PC-9 (cell line): Measurements from ENCODE around the gene GABRB1. TPM values are rescaled to one million over a fixed set of nuclear protein-coding genes. Genes with fewer than 3 reads are reported as not detected.
A peak's percentile ranks its signal among the peaks of the same experiment; 100 is the strongest.

Experiments
- BruUV-seq: library from RNA; stranded (reverse); fragments of 400-500 nt; replicated peaks from 2 replicates; lab custom pipeline; 2021; lab: Mats Ljungman, UMichigan
- CTCF ChIA-PET: fragments of 300-600 bp; sonication (Branson Sonifier 250); formaldehyde crosslinking; loops from one replicate; lab custom pipeline; 2022; ENCODE audit warnings: antibody characterized with exemption; lab: Charles Lee
- POLR2A ChIA-PET: fragments of 300-600 bp; sonication (Branson Sonifier 250); formaldehyde crosslinking; loops from one replicate; lab custom pipeline; 2022; ENCODE audit warnings: antibody characterized with exemption; ENCODE audit not compliant: unreplicated experiment; lab: Charles Lee
- DNase-seq, 2 experiments: peaks; one replicate each; pipeline versions ENCODE4 v3.0.0 to v3.0.0-alpha.2; 2015 to 2022; ENCODE audit warnings: mixed read lengths in 1 of 2
- H2AFZ ChIP-seq: fragments of 200-600 bp; sonication (generic); 2 replicates; pipeline ENCODE4 v1.8.1; 2017; ENCODE audit warnings: antibody characterized with exemption
- H3F3A ChIP-seq: fragments of 200-600 bp; sonication (generic); 2 replicates; pipeline ENCODE4 v1.8.1; 2017; ENCODE audit warnings: antibody characterized with exemption, mild to moderate bottlenecking, low read depth; ENCODE audit not compliant: insufficient read depth
- H3K27ac ChIP-seq: fragments of 200-600 bp; sonication (generic); 2 replicates; pipeline ENCODE4 v1.6.1; 2016; ENCODE audit warnings: mixed run types
- H3K27me3 ChIP-seq: fragments of 200-600 bp; sonication (generic); 2 replicates; pipeline ENCODE4 v1.6.1; 2016; ENCODE audit warnings: low read depth, mixed run types; ENCODE audit not compliant: insufficient read depth
- H3K36me3 ChIP-seq: fragments of 200-600 bp; sonication (generic); 2 replicates; pipeline ENCODE4 v1.6.1; 2016; ENCODE audit warnings: low read depth, mixed run types
- H3K4me1 ChIP-seq: fragments of 200-600 bp; sonication (generic); replicated peaks from 2 replicates; pipeline ENCODE4 v1.6.1; 2016; ENCODE audit warnings: mixed run types; ENCODE audit not compliant: insufficient read depth
- H3K4me2 ChIP-seq: fragments of 200-600 bp; sonication (generic); 2 replicates; pipeline ENCODE4 v1.6.1; 2017; ENCODE audit warnings: mixed run types
- H3K4me3 ChIP-seq: fragments of 200-600 bp; sonication (generic); 2 replicates; pipeline ENCODE4 v1.6.1; 2016; ENCODE audit warnings: mixed run types
- H3K79me2 ChIP-seq: fragments of 200-600 bp; sonication (generic); 2 replicates; pipeline ENCODE4 v1.6.1; 2017; ENCODE audit warnings: low read depth, mixed run types
- H3K9me2 ChIP-seq: fragments of 200-600 bp; sonication (generic); 2 replicates; pipeline ENCODE4 v1.8.1; 2017; ENCODE audit warnings: mild to moderate bottlenecking; ENCODE audit not compliant: insufficient read depth
- H3K9me3 ChIP-seq: fragments of 200-600 bp; sonication (generic); 2 replicates; pipeline ENCODE4 v1.8.1; 2016; ENCODE audit warnings: low read depth; ENCODE audit not compliant: insufficient read depth
- H4K20me1 ChIP-seq: fragments of 200-600 bp; sonication (generic); 2 replicates; pipeline ENCODE4 v1.8.1; 2017; ENCODE audit not compliant: insufficient read depth
- EZH2 ChIP-seq: fragments of 200-600 bp; sonication (generic); IDR thresholded peaks from 2 replicates; pipeline ENCODE4 v1.8.0; 2017; ENCODE audit warnings: antibody characterized with exemption, low read depth
- intact Hi-C: fragments of 100-400 bp; cut with micrococcal nuclease; formaldehyde crosslinking; loops from one replicate; pipeline ENCODE4 v1.10.0; 2022; ENCODE audit not compliant: unreplicated experiment
- total RNA-seq: library from RNA; stranded (reverse); gene quantifications from 2 replicates; pipeline ENCODE4 v1.2.3, GENCODE V29; 2021
- TF ChIP-seq, protein P1 (sequence below): fragments of 200-600 bp; sonication (generic); conservative IDR thresholded peaks from 2 replicates; pipeline ENCODE4 v1.6.1; 2017; ENCODE audit warnings: mixed run types, antibody characterized with exemption, mild to moderate bottlenecking, moderate library complexity

Gene GABRB1
- total RNA-seq, 1 experiment from 2014 or later, result not detected

- no peaks in the 10 kb centered on the region for H3K4me1 ChIP-seq
- no peak overlapping the region for H3K27ac ChIP-seq
- H3K79me2 ChIP-seq, result no peaks in the 10 kb centered on the region
- H3F3A ChIP-seq, result no peaks in the 10 kb centered on the region
- 0 out of 2 replicates have a peak overlapping the region, but pooled peaks have one; percentile 25 for H2AFZ ChIP-seq
- no peaks in the 10 kb centered on the region; the same call in 1 of the 2 replicates for H3K9me2 ChIP-seq
- H3K4me2 ChIP-seq, result 0 out of 2 replicates have a peak overlapping the region, but pooled peaks have one; percentile 7
- intact Hi-C loops, result loop anchor here (2.0 kb wide), 1 partner anchor 278 kb away; no protein-coding TSS in a partner anchor
- H4K20me1 ChIP-seq, result no peaks in the 10 kb centered on the region
- no TSS peak for BruUV-seq
- CTCF ChIA-PET, result no interaction called here
- H3K36me3 ChIP-seq, result no peaks in the 10 kb centered on the region
- TF ChIP-seq, protein P1, sequence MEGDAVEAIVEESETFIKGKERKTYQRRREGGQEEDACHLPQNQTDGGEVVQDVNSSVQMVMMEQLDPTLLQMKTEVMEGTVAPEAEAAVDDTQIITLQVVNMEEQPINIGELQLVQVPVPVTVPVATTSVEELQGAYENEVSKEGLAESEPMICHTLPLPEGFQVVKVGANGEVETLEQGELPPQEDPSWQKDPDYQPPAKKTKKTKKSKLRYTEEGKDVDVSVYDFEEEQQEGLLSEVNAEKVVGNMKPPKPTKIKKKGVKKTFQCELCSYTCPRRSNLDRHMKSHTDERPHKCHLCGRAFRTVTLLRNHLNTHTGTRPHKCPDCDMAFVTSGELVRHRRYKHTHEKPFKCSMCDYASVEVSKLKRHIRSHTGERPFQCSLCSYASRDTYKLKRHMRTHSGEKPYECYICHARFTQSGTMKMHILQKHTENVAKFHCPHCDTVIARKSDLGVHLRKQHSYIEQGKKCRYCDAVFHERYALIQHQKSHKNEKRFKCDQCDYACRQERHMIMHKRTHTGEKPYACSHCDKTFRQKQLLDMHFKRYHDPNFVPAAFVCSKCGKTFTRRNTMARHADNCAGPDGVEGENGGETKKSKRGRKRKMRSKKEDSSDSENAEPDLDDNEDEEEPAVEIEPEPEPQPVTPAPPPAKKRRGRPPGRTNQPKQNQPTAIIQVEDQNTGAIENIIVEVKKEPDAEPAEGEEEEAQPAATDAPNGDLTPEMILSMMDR, result peak; percentile 83
- no peak for TF ChIP-seq EZH2
- POLR2A ChIA-PET, result no interaction called here
- no peaks in the 10 kb centered on the region for H3K27me3 ChIP-seq
- H3K4me3 ChIP-seq, result no peak overlapping the region
- DNase-seq, result peak; percentile 36 to 38
- no peaks in the 10 kb centered on the region for H3K9me3 ChIP-seq
Measured at GRCh38 chr4:47122592-47123291, 91.4 kb downstream of the GABRB1 start.

GRCh38 chr4:47128991-47129390 lies 97.6 kb downstream of the GABRB1 start:
- no peak overlapping the region for H3K4me2 ChIP-seq
- no peaks in the 10 kb centered on the region; the same call in 1 of the 2 replicates for H3K9me3 ChIP-seq
- no peaks in the 10 kb centered on the region for H4K20me1 ChIP-seq
- ChIA-PET CTCF (no interaction called here), POLR2A (no interaction called here)
- H2AFZ ChIP-seq, result no peak overlapping the region
- no peak overlapping the region for H3K27ac ChIP-seq
- H3K9me2 ChIP-seq, result no peaks in the 10 kb centered on the region
- TF ChIP-seq, protein P1, result no peak
- no peak for TF ChIP-seq EZH2
- no peaks in the 10 kb centered on the region for H3K4me1 ChIP-seq
- H3F3A ChIP-seq, result no peaks in the 10 kb centered on the region
- DNase-seq, result no peak
- no peaks in the 10 kb centered on the region for H3K36me3 ChIP-seq
- no peaks in the 10 kb centered on the region for H3K79me2 ChIP-seq
- BruUV-seq, result no TSS peak
- H3K27me3 ChIP-seq, result no peaks in the 10 kb centered on the region
- no peak overlapping the region for H3K4me3 ChIP-seq
- intact Hi-C loops, result no loop called here

DNA sequence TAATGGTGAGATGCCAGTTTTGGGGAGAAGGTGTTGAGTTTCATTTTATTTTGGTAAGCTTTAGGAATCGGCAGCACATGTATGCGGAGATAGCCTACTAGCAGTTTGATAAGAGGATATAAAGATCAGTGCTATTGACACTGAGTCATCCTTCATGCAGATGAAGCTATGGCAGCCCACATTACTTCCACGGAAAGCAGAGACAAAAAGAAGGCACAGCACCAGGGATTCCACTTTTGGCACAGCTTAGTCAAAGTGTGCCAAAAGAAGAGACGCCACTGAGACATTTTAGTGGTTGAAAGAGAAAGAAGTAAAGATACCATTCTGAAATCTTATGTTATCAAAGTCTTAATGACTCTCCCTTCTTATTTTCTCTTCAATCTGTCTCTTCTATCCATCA lies 103.8 kb downstream of the GABRB1 start:
- Histone ChIP-seq H3K9me3 (no peaks in the 10 kb centered on the region; the same call in 1 of the 2 replicates), H3K4me3 (no peak overlapping the region), H3K36me3 (no peaks in the 10 kb centered on the region), H2AFZ (no peak overlapping the region), H3K79me2 (no peaks in the 10 kb centered on the region), H3K4me1 (no peaks in the 10 kb centered on the region), H3K27me3 (no peaks in the 10 kb centered on the region), H3K27ac (no peak overlapping the region), H3F3A (no peaks in the 10 kb centered on the region), H4K20me1 (no peaks in the 10 kb centered on the region), H3K9me2 (no peaks in the 10 kb centered on the region), H3K4me2 (no peak overlapping the region)
- DNase-seq, result no peak
- no TSS peak for BruUV-seq
- POLR2A ChIA-PET, result no interaction called here
- intact Hi-C loops, result no loop called here
- CTCF ChIA-PET, result no interaction called here
- TF ChIP-seq, protein P1, result no peak
- TF ChIP-seq EZH2, result no peak
